Large intestine (tissue), 3 donors: ENCODE data around the gene RRAS. TPM values are rescaled to one million over a fixed set of nuclear protein-coding genes. Genes with fewer than 3 reads are reported as not detected.
"Not testable (repeated sequence)": the region's sequence is repeated elsewhere in the genome, so short reads cannot be mapped to it uniquely, and the experiment has no call there.

Experiments used
- DNase-seq, 2 donors: peaks; one replicate each; pipeline versions ENCODE4 v3.0.0 to v3.0.0-alpha.2; 2013
- H3K27ac ChIP-seq: one replicate; pipeline ENCODE4 v1.5.1; 2013; ENCODE audit warnings: low read length
- H3K27me3 ChIP-seq: 2 replicates; pipeline ENCODE4 v1.6.1; 2013; ENCODE audit warnings: low read length; ENCODE audit not compliant: control insufficient read depth, insufficient read depth
- H3K36me3 ChIP-seq: 2 replicates; pipeline ENCODE4 v1.6.1; 2013; ENCODE audit warnings: low read length; ENCODE audit not compliant: control insufficient read depth, insufficient read depth
- H3K4me1 ChIP-seq: one replicate; pipeline ENCODE4 v1.6.1; 2013; ENCODE audit warnings: low read length; ENCODE audit not compliant: control insufficient read depth, insufficient read depth
- H3K4me3 ChIP-seq: one replicate; pipeline ENCODE4 v1.5.1; 2013; ENCODE audit warnings: low read length
- H3K9me3 ChIP-seq: one replicate; pipeline ENCODE4 v1.6.1; 2013; ENCODE audit warnings: mild to moderate bottlenecking, low read depth, low read length, moderate library complexity; ENCODE audit not compliant: control insufficient read depth
- WGBS: methylation state at CpG from one replicate; pipeline ENCODE4 v1.1.5; 2013; ENCODE audit warnings: low lambda C conversion rate; ENCODE audit not compliant: insufficient coverage; 5-methylcytosine and 5-hydroxymethylcytosine counted together
- polyA plus RNA-seq: library from polyadenylated mRNA; unstranded; fragments of 120-200 nt; gene quantifications from one replicate; pipeline ENCODE4 v1.2.1, GENCODE V29; 2013

RRAS gene
- polyA plus RNA-seq, 1 donor: 36.8 TPM

- Histone ChIP-seq H3K36me3 (peaks cover 24% of the 10 kb centered on the region), H3K9me3 (no peaks in the 10 kb centered on the region), H3K27me3 (no peaks in the 10 kb centered on the region), H3K4me1 (no peaks in the 10 kb centered on the region), H3K4me3 (no peak overlapping the region), H3K27ac (no peak overlapping the region)
- no CpG with 5 or more reads among the region's 9 CpGs for WGBS
- DNase-seq: no peak
Measured at GRCh38 chr19:49629659-49630058, 10.3 kb downstream of the RRAS start.

- H3K4me1 ChIP-seq: no peaks in the 10 kb centered on the region
Measured at GRCh38 chr19:49626226-49626625, 13.7 kb downstream of the RRAS start.

GRCh38 chr19:49624967-49625910 is 14.7 kb downstream of the RRAS start:
- no peak for DNase-seq
- WGBS: no CpG with 5 or more reads among the region's 27 CpGs
- no peak overlapping the region for H3K4me3 ChIP-seq
- no peak overlapping the region for H3K27ac ChIP-seq
- no peaks in the 10 kb centered on the region for H3K9me3 ChIP-seq
- peaks cover 45% of the 10 kb centered on the region for H3K36me3 ChIP-seq
- H3K4me1 ChIP-seq: no peaks in the 10 kb centered on the region
- no peaks in the 10 kb centered on the region for H3K27me3 ChIP-seq

More at GRCh38 chr19:49626226-49626625, 13.7 kb downstream of the RRAS start:
- DNase-seq: no peak
- Histone ChIP-seq H3K27me3 (no peaks in the 10 kb centered on the region), H3K4me3 (no peak overlapping the region), H3K27ac (no peak overlapping the region), H3K9me3 (no peaks in the 10 kb centered on the region), H3K36me3 (peaks cover 39% of the 10 kb centered on the region)
- no CpG with 5 or more reads among the region's 11 CpGs for WGBS

- 100% methylated on average over 1 of the region's 13 CpGs for WGBS
Measured at GRCh38 chr19:49617860-49618259, 22.1 kb downstream of the RRAS start.

GRCh38 chr19:49616945-49617344 is 23.0 kb downstream of the RRAS start:
- H3K4me1 ChIP-seq: peaks cover 7% of the 10 kb centered on the region
- H3K36me3 ChIP-seq: peaks cover 72% of the 10 kb centered on the region
- 100% methylated on average over 1 of the region's 7 CpGs for WGBS
- H3K27me3 ChIP-seq: no peaks in the 10 kb centered on the region
- peaks cover 4% of the 10 kb centered on the region for H3K9me3 ChIP-seq
- no peak overlapping the region for H3K27ac ChIP-seq
- DNase-seq: no peak
- H3K4me3 ChIP-seq: no peak overlapping the region

More at GRCh38 chr19:49617860-49618259, 22.1 kb downstream of the RRAS start:
- DNase-seq, H3K27ac ChIP-seq, H3K9me3 ChIP-seq, H3K27me3 ChIP-seq, H3K4me3 ChIP-seq, H3K4me1 ChIP-seq: not testable (repeated sequence)
- peaks cover 73% of the 10 kb centered on the region for H3K36me3 ChIP-seq

- H3K27ac ChIP-seq: no peak overlapping the region
- DNase-seq: no peak
- no peaks in the 10 kb centered on the region for H3K27me3 ChIP-seq
- H3K4me1 ChIP-seq: peaks cover 7% of the 10 kb centered on the region
- whole genome bisulfite sequencing: no CpG with 5 or more reads among the region's 7 CpGs
- peaks cover 4% of the 10 kb centered on the region for H3K9me3 ChIP-seq
- H3K4me3 ChIP-seq: no peak overlapping the region
- peaks cover 68% of the 10 kb centered on the region for H3K36me3 ChIP-seq
Measured at GRCh38 chr19:49616532-49616931, 23.4 kb downstream of the RRAS start.

- WGBS: no CpG with 5 or more reads among the region's 23 CpGs
- no peaks in the 10 kb centered on the region for H3K27me3 ChIP-seq
- H3K36me3 ChIP-seq: peaks cover 69% of the 10 kb centered on the region
- no peak for DNase-seq
- H3K4me3 ChIP-seq: no peak overlapping the region
- no peak overlapping the region for H3K27ac ChIP-seq
- peaks cover 7% of the 10 kb centered on the region for H3K4me1 ChIP-seq
- peaks cover 4% of the 10 kb centered on the region for H3K9me3 ChIP-seq
Measured at GRCh38 chr19:49615861-49616260, 24.1 kb downstream of the RRAS start.

- H3K27ac ChIP-seq: no peak overlapping the region
- 100% methylated on average over 3 of the region's 19 CpGs for WGBS
Measured at GRCh38 chr19:49614096-49614833, 25.7 kb downstream of the RRAS start.

GRCh38 chr19:49613374-49613773 is 26.6 kb downstream of the RRAS start:
- peaks cover 7% of the 10 kb centered on the region for H3K4me1 ChIP-seq
- 80% methylated on average over 2 of the region's 4 CpGs for WGBS
- H3K4me3 ChIP-seq: no peak overlapping the region
- peaks cover 73% of the 10 kb centered on the region for H3K36me3 ChIP-seq
- no peaks in the 10 kb centered on the region for H3K27me3 ChIP-seq
- no peak for DNase-seq
- no peak overlapping the region for H3K27ac ChIP-seq
- peaks cover 4% of the 10 kb centered on the region for H3K9me3 ChIP-seq

More at GRCh38 chr19:49614096-49614833, 25.7 kb downstream of the RRAS start:
- Histone ChIP-seq H3K27me3 (no peaks in the 10 kb centered on the region), H3K9me3 (peaks cover 4% of the 10 kb centered on the region), H3K4me1 (peaks cover 7% of the 10 kb centered on the region), H3K4me3 (no peak overlapping the region), H3K36me3 (peaks cover 69% of the 10 kb centered on the region)
- DNase-seq: no peak

GRCh38 chr19:49609499-49610092 is 30.3 kb downstream of the RRAS start:
- Histone ChIP-seq H3K36me3 (peaks cover 70% of the 10 kb centered on the region), H3K9me3 (no peaks in the 10 kb centered on the region), H3K27ac (no peak overlapping the region), H3K4me3 (no peak overlapping the region), H3K4me1 (peaks cover 7% of the 10 kb centered on the region), H3K27me3 (no peaks in the 10 kb centered on the region)
- 93% methylated on average over 3 of the region's 12 CpGs for WGBS
- DNase-seq: no peak
